ENCODE results near the gene WDR38. TPM values are rescaled to one million over a fixed set of nuclear protein-coding genes. Genes with fewer than 3 reads are reported as not detected.
A peak's percentile ranks its signal among the peaks of the same experiment; 100 is the strongest.

Gene WDR38
- total RNA-seq, 1 donor from 2014 or later: not detected

DNA sequence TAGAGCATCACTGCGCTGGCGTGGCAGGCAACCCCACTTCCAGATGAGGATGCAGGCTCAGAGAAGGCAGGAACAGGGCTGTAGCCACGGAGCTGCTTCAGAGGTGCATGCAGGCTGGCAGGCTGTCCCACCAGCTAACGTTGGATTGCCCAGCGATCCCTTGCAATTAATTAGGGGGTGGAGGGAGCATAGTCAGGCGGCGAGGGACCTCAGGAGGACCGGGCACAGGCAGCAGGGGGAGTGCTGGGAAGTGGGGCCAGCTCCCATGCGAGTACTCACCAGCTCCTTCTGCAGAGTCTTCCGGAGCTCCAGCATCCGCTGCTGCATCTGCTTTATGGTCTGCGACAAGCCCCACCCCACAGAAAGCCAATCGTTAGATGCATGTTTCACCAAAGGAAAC is 29.0 kb downstream of the WDR38 start:
- no peak for DNase-seq

DNA sequence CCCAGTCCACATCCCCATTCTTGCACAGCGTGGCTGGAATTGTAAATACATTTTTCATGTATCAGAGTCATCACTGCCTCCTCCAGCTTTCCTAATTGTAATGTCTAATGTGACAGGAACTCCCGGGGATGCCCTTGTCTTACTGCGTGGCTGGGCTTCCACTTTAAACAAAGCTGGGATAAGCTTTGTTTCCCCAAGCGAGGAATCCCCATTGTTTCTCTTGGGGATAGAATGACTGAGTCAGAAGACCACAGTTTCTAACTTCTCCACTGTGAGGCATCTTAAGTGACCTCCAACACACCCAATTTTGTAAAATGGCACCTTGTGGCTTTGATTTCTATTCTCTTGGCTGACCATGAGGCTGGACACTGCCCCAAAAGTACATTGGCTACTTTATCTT is 31.1 kb downstream of the WDR38 start:
- no peak for DNase-seq

DNA sequence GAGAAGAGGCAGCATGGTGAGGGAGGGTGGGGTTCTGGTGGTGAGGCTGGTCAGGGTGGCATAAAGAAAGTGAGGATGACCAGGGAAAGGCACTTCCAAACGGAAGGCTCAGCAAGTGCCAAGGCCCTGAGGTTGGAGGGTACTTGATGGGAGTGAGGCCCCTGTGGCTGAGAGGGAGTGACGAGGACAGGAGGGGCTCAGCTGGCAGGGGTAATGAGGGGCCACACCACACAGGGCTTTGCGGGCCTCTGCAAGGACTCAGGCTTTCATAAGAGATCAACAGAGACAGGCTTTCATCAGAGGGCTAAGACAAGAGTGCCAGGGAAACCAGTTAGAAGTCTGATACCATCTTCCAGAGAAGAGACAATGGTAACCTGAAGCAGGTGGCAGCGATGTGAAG is 32.3 kb downstream of the WDR38 start:
- no peak for DNase-seq

DNA sequence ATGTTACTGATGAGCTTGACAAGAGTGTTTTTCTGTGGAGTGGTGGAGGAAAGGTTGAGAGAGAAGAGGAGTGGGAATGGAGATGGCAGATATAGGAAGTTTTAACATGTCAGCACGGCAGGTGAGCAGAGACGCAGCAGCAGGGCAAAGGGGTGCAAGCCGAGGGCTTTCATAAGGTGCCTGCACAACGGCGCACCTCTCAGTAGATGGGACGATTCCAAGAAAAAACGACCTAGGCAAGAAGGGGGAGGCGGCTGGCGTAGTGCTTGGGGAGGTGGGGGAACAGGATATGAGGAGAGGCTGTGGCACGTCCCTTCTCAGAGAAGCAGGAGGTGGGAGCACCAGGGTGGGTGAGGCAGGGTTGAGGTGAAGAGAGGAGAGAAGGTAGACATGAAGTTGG is 33.2 kb downstream of the WDR38 start:
- no peak for DNase-seq

DNA sequence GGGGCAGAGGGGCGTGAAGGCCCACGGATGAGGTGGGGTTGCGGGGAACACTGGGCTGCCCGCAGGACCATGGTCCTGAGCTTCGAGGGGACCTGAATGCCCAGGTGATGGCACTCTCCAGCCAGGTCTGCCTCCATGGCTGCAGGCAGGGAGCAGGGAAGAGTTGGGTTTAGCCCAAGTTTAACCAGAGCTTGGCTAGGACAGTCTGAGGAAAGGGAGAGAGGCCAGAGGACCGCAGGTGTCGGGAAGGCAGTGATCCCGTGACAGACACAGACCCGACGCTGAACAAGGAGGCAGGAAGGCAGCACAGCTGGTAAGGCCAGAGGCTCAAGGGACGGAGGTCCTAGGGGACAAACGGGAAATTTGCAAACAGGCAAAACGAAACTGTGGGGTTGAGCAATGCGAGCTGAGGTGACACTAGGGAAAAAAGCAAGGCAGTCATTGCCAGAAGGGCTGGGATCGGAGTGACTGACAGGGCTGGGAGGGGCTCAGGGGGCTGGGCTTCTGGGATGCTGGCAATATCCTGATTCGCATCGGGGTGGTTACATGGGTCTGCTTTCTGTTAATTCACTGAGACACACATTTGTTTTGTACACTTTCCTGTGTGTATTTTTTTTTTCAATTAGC is 33.7 kb downstream of the WDR38 start:
- no peak for DNase-seq

DNA sequence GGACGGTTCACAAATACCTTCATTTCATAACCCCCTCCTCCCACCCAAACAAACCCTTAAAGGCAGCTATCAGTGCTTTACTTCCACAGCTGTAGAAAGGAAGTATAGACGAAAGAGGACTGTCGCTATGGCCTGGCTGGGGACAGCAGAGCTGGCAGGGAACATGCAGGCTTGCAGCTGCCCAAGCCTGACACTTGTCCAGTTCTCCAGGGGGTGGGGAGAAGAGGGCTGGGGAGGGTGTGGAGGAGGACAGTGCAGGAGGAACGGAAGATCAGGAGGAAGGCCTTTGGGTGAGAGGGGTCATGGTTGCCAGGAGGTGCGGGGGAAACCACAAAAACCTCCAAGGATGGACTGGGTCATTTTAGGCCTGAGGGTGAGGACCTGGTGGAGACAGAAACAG is 34.6 kb downstream of the WDR38 start:
- DNase-seq: peak; percentile 24

DNA sequence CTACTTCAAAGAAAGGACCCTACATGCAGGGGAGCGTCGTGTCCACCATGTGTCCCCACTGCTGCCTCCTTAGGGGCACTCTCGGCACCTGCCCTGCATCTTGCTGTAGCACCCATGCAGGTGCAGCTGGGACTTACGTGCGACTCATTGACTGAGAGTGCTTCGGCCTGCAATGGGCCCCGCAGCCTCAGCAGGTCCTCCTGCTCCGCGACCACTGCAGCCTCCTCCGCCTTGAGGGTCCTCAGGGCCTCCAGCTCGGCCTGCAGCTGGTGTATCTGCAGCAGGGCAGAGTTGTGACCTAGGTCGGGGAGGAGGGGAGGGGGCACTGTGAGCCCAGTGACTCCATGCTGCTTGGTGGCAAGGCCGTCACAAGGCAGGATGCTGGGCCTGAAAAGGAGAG is 35.7 kb downstream of the WDR38 start:
- no peak for DNase-seq

DNA sequence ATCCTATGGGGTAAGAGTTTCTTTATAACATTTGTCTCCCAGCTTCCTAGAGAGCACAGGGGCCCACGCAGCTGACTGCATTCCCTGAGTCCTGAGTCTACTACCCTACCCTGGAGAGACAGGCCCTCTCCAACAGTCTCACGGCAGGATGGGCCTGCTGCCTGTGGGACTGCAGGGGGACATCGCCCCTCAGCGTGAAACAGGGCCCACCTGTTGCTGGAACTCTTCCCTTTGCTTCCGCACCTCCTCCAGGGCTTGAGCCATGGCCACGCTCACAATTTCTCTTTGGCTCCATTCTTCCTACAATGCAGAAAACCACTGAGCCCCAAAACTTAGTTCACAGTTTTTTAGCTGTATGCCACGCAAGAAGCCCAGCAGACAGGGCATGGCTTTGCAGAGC is 36.9 kb downstream of the WDR38 start:
- DNase-seq: no peak

- DNase-seq: no peak
Observed at GRCh38 chr9:124894035-124894740, 40.9 kb downstream of the WDR38 start.

GRCh38 chr9:124894741-124895170 is 41.5 kb downstream of the WDR38 start:
- peak; percentile 39 for DNase-seq

DNA sequence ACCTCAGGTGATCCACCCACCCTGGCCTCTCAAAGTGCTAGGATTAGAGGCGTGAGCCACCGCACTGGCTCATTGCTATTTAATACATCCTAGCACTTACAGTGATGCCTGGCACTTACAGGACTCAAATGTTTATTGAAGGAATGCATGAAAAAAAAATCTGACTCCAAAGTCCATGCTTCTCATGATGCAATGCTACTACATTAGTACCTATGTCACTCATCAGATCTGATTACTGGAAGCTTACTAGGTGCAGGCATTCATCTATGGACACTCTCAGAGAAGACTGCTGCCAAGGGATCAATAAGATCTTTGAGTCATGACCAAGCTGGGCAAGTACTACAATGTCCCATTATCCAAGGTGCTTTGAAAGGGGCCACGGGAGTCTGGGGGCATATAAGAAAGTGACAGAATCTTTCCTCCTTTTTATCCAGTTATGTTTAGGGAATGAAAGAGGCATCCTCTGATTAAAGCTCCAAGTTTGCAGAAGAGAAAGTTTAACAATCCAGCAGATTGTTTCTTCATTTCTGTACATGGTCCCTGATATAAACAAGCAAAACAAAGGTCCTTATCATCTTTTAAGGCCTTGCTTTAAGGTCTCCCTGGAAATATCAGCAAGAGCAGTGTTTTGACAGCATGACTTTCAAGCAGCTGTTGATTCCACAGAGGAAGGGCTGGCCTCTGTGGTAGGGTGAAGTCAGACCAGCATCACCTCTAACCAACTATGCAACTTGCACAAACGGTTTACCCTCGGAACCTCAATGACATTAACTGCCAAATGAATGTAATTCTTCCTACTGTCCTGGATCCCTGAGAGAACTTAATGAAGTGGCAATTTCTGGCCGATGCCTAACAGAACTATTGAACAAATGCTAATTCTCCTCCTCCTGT is 44.6 kb downstream of the WDR38 start:
- no peak for DNase-seq

DNA sequence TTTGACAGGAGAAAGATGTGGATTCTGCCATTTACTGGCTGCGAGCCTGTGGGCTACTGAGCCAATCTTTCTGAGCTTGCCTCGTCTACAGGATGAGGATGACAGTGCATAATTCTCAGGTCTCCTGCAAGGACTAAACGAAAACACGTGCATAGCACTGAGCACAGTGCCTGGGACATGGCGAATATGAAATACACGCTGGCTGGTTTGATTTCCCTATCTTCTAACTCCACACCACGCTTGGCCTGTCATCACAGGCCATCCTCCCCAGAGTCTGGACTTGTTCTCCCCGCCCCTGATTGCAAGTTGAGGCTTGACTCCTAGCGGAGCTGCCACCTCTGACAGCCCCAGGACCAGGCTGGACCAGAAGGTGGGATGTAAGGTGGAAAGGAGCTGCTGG is 46.6 kb downstream of the WDR38 start:
- no peak for DNase-seq

DNA sequence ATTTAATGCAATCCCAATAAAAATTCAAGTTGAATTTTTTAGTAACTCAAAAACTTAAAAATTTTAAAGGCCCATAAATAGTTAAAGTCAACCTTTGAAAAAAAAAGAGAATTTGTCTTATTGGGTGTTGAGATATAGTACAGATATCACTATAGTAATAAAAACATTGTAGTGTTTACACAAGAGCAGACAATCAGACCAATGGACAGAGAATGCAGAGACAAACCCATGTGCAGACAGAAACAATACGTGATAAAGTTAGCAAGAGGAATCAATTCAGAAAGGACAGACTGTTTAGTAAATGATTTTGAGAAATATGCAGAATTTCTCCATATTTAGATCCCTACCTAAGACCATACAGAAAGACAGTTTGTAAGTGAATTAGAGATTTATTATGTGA is 53.7 kb downstream of the WDR38 start:
- no peak for DNase-seq

Small RNAs within 50 kb of the gene (small RNA-seq; reads per million reads assigned to genes)
- not detected for gene RNU4-82P (ENCODE audit: low replicate concordance)

Other genes starting within 250 kb of the WDR38 start
- 1.0 TPM for gene NR6A1, start 82.1 kb upstream of the WDR38 start, total RNA-seq
- gene OLFML2A, start 76.3 kb upstream of the WDR38 start, total RNA-seq: 188 TPM
- 1,333 TPM for gene RPL35, start 8.5 kb downstream of the WDR38 start, total RNA-seq
- gene ARPC5L, start 8.7 kb downstream of the WDR38 start, total RNA-seq: 16.1 TPM
- gene GOLGA1, start 87.6 kb downstream of the WDR38 start, total RNA-seq: 12.0 TPM

Measured in tongue (tissue), 3 donors.